ENCODE results near the gene EFHD1. TPM values are rescaled to one million over a fixed set of nuclear protein-coding genes. Genes with fewer than 3 reads are reported as not detected.

The EFHD1 gene
- total and polyA plus RNA-seq, 9 of the 15 experiments (the other 6 are each of a cell fraction or from before 2014, with no cell fraction given): 0.66 to 9.1 (median 2.0) TPM

GRCh38 chr2:232697807-232698110, 64.4 kb downstream of the EFHD1 start (continued):
- 0 out of 2 replicates have a peak, but pooled peaks have one; percentile 0 for TF ChIP-seq ZBTB7A (IDR thresholded peaks at IDR 0.05; ENCODE audit: borderline replicate concordance, control insufficient read depth, low read depth, low read length)
- TF ChIP-seq CBFB (CRISPR knock-in tag; IDR thresholded peaks at IDR 0.05): 0 out of 2 replicates have a peak, but pooled peaks have one; percentile 56
- peak; percentile 66; the same call in 1 of the 2 replicates for TF ChIP-seq ARID4B (CRISPR knock-in tag; IDR thresholded peaks at IDR 0.05)
- TF ChIP-seq KDM4B (IDR thresholded peaks at IDR 0.05; ENCODE audit: borderline replicate concordance in 2 of 2, low read depth in 1 of 2): no peak
- peak in 1 of 3 experiments; percentile 46 for TF ChIP-seq YY1 (IDR thresholded peaks at IDR 0.05; ENCODE audit: borderline replicate concordance in 1 of 3, control insufficient read depth in 1 of 3, extremely low read depth in 1 of 3, insufficient read depth in 3 of 3, insufficient read length in 1 of 3, insufficient replicate concordance in 2 of 3, low read depth in 1 of 3, low read length in 2 of 3)
- TF ChIP-seq ZNF41 (CRISPR knock-in tag; conservative IDR thresholded peaks at IDR 0.05): no peak

Measured in K562 (cell line).